Stomach (tissue), 9 donors: Measurements from ENCODE around the gene TSGA10IP. TPM values are rescaled to one million over a fixed set of nuclear protein-coding genes. Genes with fewer than 3 reads are reported as not detected.

Experiments
- DNase-seq, 2 donors: peaks; one replicate each; pipeline versions ENCODE4 v3.0.0 to v3.0.0-alpha.2; 2013 to 2019
- H3K27ac ChIP-seq, 5 donors: fragments of 200-600 bp in 4 of 5; sonication (generic) in 4 of 5; one replicate each; pipeline ENCODE4 v1.5.1; 2013 to 2019; ENCODE audit warnings: mild to moderate bottlenecking in 1 of 5, moderate library complexity in 1 of 5
- H3K27me3 ChIP-seq, 3 donors: fragments of 200-600 bp; sonication (generic); one replicate each; pipeline ENCODE4 v1.5.1; 2017 to 2019; ENCODE audit warnings: mixed run types in 1 of 3
- H3K36me3 ChIP-seq, 4 donors: fragments of 200-600 bp; sonication (generic); 1 replicate in 3 of 4; 2 replicates in 1 of 4; pipeline ENCODE4 v1.5.1; 2016 to 2019
- H3K4me1 ChIP-seq, 4 donors: fragments of 200-600 bp; sonication (generic); one replicate each; pipeline ENCODE4 v1.5.1; 2016 to 2019
- H3K4me3 ChIP-seq, 4 donors: fragments of 200-600 bp; sonication (generic) in 3 of 4; one replicate each; pipeline ENCODE4 v1.5.1; 2016 to 2019; ENCODE audit warnings: mild to moderate bottlenecking in 1 of 4
- H3K9me3 ChIP-seq, 4 donors: fragments of 200-600 bp; sonication (generic); one replicate each; pipeline ENCODE4 v1.5.1; 2016 to 2019
- CTCF ChIP-seq, 7 experiments: fragments of 450-650 bp in 4 of 7; fragments of 200-600 bp in 3 of 7; sonication (generic) in 3 of 7; IDR thresholded peaks; one replicate each; pipeline ENCODE4 v1.5.1; 2016 to 2019; ENCODE audit warnings: antibody characterized with exemption in 7 of 7, control low read depth in 2 of 7, mild to moderate bottlenecking in 1 of 7
- EP300 ChIP-seq: sonication (generic); formaldehyde crosslinking; IDR thresholded peaks from one replicate; pipeline ENCODE4 v1.6.1; 2017; ENCODE audit warnings: antibody characterized with exemption
- POLR2A ChIP-seq, 4 donors: fragments of 450-650 bp; IDR thresholded peaks; one replicate each; pipeline ENCODE4 v1.6.1; 2016; ENCODE audit warnings: antibody characterized with exemption in 4 of 4, control low read depth in 2 of 4, mild to moderate bottlenecking in 1 of 4, moderate library complexity in 1 of 4
- POLR2AphosphoS5 ChIP-seq, 3 donors: sonication (generic); formaldehyde crosslinking; IDR thresholded peaks; one replicate each; pipeline ENCODE4 v1.6.1; 2016; ENCODE audit warnings: antibody characterized with exemption in 3 of 3
- WGBS, 5 donors: extraction: QIAGEN DNeasy Blood & Tissue Kit in 3 of 5; methylation state at CpG; one replicate each; pipeline versions ENCODE4 v1.1.5 to v1.1.7; 2013 to 2018; 5-methylcytosine and 5-hydroxymethylcytosine counted together
- intact Hi-C: fragments of 100-400 bp; cut with DNase I; formaldehyde crosslinking; loops from one replicate; pipeline ENCODE4 v1.15.1; 2023; ENCODE audit warnings: low total_unique reads
- polyA plus RNA-seq, 3 donors: library from polyadenylated mRNA; stranded (reverse); fragments of 200-250 nt; gene quantifications; one replicate each; pipeline ENCODE4 v1.2.3, GENCODE V29; 2013
- total RNA-seq, 5 donors: library from RNA; depleted of rRNA; stranded (reverse); fragments of >200 nt; gene quantifications; one replicate each; pipeline versions ENCODE4 v1.1.0 to v1.2.3, GENCODE V29; 2014 to 2016
- donor health status: healthy with polysubstance abuse.
- donor health status: Bipolar disorder and iron deficiency.
- donor health status: healthy.

Gene TSGA10IP
- total and polyA plus RNA-seq, 8 donors, result not detected

GRCh38 chr11:65919141-65919572, 26.1 kb upstream of the TSGA10IP start, which contains the start of gene DRAP1:
TSS of gene DRAP1 (plus strand) at chr11:65919426. CDS start at chr11:65919502, 76 bp downstream.
- Histone ChIP-seq H3K4me1 (peaks cover 48 to 58% (median 55%) of the 10 kb centered on the region in 4 donors), H3K27ac (peak within 1 kb of the TSS; percentile 89 to 98 (median 97)), H3K4me3 (peak within 1 kb of the TSS; percentile 94 to 98 (median 96)), H3K9me3 (no peaks in the 10 kb centered on the region), H3K27me3 (no peaks in the 10 kb centered on the region), H3K36me3 (peaks cover 11 to 37% (median 29%) of the 10 kb centered on the region in 4 donors)
- peak; percentile 99 to 100 for DNase-seq
- intact Hi-C loops, result no loop called here
- TF ChIP-seq EP300, result no peak
- peak in 2 of 3 donors; percentile 58 to 89 for TF ChIP-seq POLR2AphosphoS5 (IDR thresholded peaks at IDR 0.05)
- no peak for TF ChIP-seq CTCF (IDR thresholded peaks at IDR 0.05)
- TF ChIP-seq POLR2A (IDR thresholded peaks at IDR 0.05), result no peak
- WGBS, 5 donors, result 0 to 3% (median 1%) methylated on average over 3 to 59 of the region's 59 CpGs

GRCh38 chr11:65919573-65920371, 25.5 kb upstream of the TSGA10IP start:
- H3K4me1 ChIP-seq, result peaks cover 46 to 58% (median 53%) of the 10 kb centered on the region in 4 donors
- peak overlapping the region; percentile 89 to 98 (median 97) for H3K27ac ChIP-seq
- peak overlapping the region; percentile 82 to 98 (median 95) for H3K4me3 ChIP-seq
- 0 to 1% (median 0%) methylated on average over 22 to 60 of the region's 60 CpGs for WGBS, 5 donors
- no peaks in the 10 kb centered on the region for H3K9me3 ChIP-seq
- intact Hi-C loops, result no loop called here
- H3K36me3 ChIP-seq, result peaks cover 11 to 43% (median 30%) of the 10 kb centered on the region in 4 donors
- H3K27me3 ChIP-seq, result no peaks in the 10 kb centered on the region
- no peak for TF ChIP-seq EP300
- no peak for TF ChIP-seq CTCF (IDR thresholded peaks at IDR 0.05)
- TF ChIP-seq POLR2AphosphoS5 (IDR thresholded peaks at IDR 0.05), result no peak
- no peak for TF ChIP-seq POLR2A (IDR thresholded peaks at IDR 0.05)
- peak; percentile 40 to 73 for DNase-seq

GRCh38 chr11:65920372-65920802, 24.9 kb upstream of the TSGA10IP start:
- H3K36me3 ChIP-seq, result peaks cover 11 to 47% (median 30%) of the 10 kb centered on the region in 4 donors
- peak overlapping the region; percentile 82 to 98 (median 95) for H3K4me3 ChIP-seq
- intact Hi-C loops, result no loop called here
- DNase-seq, result no peak
- H3K4me1 ChIP-seq, result peaks cover 39 to 54% (median 46%) of the 10 kb centered on the region in 4 donors
- peak overlapping the region in 4 of 5 donors; percentile 93 to 98 (median 97) for H3K27ac ChIP-seq
- H3K27me3 ChIP-seq, result no peaks in the 10 kb centered on the region
- 59 to 72% (median 67%) methylated on average over 14 to 15 of the region's 15 CpGs for WGBS, 5 donors
- no peaks in the 10 kb centered on the region for H3K9me3 ChIP-seq
- no peak for TF ChIP-seq CTCF (IDR thresholded peaks at IDR 0.05)
- TF ChIP-seq POLR2A (IDR thresholded peaks at IDR 0.05), result no peak
- TF ChIP-seq POLR2AphosphoS5 (IDR thresholded peaks at IDR 0.05), result no peak
- no peak for TF ChIP-seq EP300

GRCh38 chr11:65921033-65921555, 24.2 kb upstream of the TSGA10IP start:
- Histone ChIP-seq H3K36me3 (peaks cover 11 to 47% (median 30%) of the 10 kb centered on the region in 4 donors), H3K27me3 (no peaks in the 10 kb centered on the region), H3K4me1 (peaks cover 32 to 46% (median 39%) of the 10 kb centered on the region in 4 donors), H3K4me3 (peak overlapping the region in 3 of 4 donors; percentile 94 to 98 (median 96)), H3K9me3 (no peaks in the 10 kb centered on the region), H3K27ac (peak overlapping the region in 1 of 5 donors; percentile 98)
- intact Hi-C loops, result no loop called here
- no peak for DNase-seq
- no peak for TF ChIP-seq CTCF (IDR thresholded peaks at IDR 0.05)
- TF ChIP-seq POLR2AphosphoS5 (IDR thresholded peaks at IDR 0.05), result no peak
- no peak for TF ChIP-seq POLR2A (IDR thresholded peaks at IDR 0.05)
- TF ChIP-seq EP300, result no peak
- WGBS, 5 donors, result 80 to 84% (median 81%) methylated on average over 9 to 12 of the region's 12 CpGs
